Activated CD4-positive, CD25-positive, alpha-beta regulatory T cell treated with anti-CD3 and anti-CD28 coated beads, Interleukin-2, amount 50 U/mL, for 72 hours (primary cell): ENCODE measurements around the gene EDN2.
A peak's percentile ranks its signal among the peaks of the same experiment; 100 is the strongest.

Experiments used
- DNase-seq: peaks from one replicate; pipeline ENCODE4 v3.0.0; 2021

EDN2 gene

DNA sequence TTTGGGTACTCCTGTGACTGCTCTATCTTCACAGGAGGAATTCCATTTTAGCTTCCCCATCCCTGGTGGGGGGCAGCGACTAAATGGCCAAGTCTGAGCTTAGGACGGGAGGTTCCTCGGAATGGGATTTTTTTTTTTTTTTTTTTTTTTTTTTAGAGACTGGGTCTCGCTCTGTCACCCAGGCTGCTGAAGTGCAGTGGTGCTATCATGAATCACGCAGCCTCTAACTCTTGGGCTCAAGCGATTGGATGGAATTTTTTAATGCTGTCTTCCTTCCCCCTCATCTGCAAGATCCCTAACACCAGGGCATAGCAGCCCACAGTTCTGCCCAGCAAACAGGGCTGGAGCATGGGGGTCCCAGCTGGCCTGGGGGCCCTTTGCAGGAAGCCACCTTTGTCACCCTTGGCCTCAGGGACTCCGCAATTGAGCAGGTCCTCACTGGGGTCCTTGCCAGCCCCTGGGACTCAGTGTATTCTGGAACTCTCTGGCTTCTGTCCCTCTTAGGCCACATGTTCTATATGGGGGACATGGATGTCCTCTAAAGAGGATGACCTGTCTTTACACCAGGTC lies 13.1 kb upstream of the EDN2 start:
- DNase-seq, result no peak

DNA sequence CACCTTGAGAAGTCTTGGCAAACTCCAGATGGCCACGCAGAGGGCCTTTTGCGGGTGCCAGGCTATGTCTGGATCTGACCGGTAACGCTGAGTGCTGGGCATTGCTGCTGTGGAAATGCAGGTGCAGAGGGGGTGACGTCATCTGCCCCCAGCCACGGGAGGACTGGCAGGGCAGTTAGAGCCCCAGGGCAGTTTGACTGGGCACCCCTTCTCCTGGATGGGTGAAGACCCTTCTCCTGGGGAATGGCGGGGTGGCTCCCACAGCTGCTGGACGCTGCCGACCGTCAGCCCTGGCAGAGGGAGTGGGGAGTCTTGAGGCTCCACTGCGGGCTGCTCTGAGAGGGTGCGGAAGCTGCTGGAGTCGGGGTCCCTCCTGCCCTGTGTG lies 12.6 kb upstream of the EDN2 start:
- DNase-seq, result no peak

DNA sequence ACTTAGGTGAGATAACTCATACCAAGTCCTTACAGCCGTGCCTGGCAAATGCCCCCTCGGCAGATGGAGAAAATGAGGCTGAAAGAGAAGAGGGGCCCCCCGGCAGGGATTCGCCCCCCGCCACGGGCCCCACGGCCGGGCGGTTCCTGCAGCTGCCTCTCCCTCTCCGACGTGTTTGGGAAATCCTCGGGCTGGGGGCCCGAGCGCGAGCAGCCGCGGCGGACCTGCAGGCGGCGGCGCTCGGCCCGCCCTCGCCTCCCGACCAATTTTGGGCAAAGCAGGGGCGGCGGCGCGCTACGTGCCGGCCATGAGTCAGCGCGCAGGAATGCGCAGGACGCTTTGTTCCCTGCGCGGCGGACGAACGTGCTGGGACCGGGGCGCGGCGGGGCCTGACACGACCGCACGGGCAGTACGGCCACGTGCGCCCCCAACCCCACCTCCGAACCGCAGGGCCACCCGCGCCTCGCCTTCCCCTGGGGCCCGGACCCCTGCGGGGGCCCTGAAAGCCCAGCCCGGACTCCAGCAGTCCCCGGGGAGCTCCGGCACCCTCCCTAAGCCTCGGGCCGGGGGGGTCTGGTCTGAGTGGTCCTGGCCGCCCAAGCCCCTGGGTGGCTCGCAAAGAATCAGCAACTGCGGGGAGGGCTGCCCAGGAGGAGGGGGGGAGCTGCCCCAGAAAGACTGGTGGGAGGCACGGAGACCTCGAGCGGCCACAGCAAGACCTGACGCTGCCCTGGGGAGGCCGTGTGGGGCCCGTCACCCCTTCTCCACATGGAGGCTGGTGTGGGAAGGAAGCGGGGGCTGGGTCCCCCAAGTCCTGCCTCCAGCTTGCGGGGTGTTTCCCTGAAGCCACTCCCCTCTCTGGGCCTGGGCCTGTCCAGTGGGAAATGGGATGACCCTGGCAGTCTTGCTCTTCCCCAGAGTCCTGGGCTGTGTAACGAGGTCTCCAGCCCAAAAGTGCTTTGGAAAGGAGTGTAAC lies 11.9 kb upstream of the EDN2 start:
- peak; percentile 62 for DNase-seq

DNA sequence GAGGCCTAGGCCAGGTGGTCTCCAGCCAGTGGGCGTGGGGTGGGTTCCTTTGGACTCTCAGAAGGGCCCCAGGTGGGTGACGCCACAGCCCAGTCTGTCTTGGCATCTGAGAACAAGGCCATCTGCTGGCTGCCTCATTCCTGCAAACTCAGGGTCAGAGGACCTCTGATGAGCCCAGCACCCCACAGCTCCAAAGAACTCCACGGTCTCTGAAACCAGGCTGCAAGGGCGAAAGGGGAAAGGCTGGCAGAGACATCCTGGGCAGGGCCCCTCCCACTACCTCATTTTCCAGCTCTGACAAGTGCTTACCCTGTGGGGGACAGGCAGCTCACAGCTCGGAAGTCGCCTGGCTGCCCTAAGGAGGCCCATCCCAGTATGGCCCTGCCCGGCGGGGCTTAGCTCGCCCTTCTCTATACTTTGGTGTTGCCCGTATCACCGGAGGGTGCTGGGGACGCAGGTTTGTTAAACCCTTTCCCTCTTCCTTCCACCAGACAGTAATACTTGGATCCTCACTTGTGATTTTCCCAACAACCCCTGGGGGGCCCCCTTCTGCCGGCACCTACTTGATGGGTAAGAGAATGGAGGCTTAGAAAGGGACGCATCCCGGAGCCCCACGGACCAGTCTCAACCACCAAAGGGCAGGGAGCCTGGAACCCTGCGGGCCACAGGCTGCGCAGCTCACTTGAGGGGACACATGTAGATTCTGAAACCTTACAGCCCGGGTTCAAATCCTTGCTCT lies 10.9 kb upstream of the EDN2 start:
- DNase-seq, result no peak

DNA sequence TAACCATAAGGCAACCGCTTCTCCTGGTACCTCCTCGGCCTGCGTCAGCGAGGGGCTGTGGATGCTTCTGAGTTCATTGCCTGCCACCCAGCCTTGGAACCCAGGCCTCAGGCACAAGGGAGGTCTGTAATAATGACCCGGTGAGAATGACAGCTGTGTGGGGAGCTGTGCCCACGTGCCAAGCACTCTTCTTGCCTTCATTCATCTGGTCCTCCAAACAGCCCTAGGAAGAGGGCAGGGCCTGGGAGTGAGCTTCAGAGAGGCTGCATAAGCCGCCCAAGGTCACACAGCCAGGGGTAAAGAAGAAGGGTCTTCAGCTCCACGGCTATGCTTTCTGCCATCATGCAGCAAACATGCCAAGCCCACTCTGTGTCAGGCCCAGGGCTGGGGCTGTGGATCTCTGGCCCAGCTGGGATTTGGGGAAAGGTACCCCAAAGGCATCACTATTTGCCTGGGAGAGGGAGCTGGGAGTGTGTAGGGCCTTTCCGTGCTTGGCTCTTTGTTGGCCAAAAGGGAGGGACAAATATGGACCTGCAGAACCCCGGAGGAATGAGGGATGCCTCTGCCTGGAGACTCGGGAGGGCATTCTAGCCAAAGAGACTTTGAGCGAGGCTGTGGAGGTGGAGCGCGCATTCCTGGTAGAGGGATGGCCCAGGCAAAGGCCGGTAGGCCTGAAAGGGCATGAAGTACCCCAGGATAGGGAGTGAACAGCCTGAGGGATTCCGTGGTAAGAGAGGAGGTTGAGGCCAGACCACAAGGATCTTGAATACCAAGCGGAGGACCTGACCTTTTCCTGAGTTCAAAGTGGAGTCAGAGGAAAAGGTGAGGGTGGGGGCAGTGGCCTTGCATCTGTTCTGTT lies 10.1 kb upstream of the EDN2 start:
- DNase-seq, result no peak

DNA sequence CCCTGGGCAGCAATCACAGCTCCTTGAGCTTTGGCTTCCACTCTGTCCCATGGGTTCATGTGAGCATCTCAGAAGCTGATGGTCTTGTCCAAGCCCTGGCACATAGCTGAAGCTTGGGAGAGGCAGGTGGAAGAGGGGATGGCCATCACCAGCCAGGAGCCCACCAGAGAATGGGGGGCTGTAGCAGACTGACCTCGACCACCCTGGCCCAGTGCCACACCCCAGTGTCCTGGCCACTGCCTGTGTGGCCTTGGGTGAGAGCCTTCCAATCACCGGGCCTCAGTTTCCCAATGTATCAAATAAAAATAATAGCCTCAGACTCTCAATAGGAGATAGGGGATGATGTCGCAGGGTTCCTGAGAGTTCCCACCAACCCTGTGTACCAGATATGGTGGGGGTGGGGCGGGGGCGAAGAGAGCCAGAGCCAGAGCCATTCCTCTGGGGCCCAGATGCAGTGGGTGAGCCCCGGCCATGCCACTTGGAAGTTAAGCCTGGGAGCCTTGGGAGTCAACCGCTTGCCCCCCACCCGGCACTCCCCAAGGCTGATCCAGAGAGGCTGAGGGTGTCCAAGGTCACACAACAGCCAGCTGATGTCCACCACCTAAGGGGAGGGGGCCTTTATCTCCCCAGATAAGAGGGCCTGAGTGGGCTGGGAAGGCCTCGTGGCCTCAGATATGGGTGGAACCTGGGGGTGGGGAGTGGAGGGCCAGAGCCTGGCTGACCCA lies 9.3 kb upstream of the EDN2 start:
- no peak for DNase-seq

DNA sequence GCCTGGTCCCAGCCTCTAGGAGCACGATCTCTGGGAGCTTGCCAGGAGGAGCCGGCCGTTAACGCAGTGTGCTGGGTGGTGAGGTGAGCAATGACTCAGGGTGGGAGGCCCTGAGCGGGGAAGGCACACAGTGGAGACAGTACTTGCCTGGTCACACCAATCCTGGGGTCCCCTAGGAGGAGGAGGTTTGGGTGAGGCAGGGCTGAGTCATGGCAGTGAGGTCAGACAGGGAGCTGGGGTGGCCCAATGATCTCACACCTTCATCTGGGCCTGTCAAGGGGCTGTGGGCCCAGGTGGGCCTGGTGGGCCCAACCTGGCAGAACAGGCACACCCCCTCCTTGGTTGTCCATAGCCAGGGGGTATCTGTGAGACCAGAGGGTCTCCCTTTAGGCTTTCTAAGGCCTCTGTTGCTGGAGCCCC lies 8.6 kb upstream of the EDN2 start:
- DNase-seq, result no peak

DNA sequence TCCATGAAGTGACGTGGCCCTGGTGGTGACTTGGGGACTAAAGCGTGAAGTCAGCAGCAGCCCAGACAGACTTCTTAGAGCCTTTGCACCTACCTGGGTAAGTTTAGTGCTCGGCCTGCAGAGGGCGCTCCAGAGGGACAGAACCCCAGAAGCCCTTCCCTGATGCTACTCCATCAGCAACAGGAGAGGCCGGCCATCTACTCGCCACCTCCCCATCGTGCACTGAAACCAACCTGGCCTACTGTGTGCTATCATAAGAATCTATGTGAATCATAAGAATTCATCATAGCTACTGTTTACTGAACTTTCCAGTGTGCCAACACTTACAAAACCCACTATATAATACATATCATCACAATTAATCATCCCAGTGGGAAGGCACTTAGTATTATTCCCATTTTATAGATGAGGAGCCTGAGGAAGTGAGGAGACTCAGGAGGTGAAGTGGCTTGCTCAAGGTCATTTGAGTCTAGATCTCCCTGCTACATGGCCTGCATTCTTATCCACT lies 7.9 kb upstream of the EDN2 start:
- DNase-seq, result no peak

DNA sequence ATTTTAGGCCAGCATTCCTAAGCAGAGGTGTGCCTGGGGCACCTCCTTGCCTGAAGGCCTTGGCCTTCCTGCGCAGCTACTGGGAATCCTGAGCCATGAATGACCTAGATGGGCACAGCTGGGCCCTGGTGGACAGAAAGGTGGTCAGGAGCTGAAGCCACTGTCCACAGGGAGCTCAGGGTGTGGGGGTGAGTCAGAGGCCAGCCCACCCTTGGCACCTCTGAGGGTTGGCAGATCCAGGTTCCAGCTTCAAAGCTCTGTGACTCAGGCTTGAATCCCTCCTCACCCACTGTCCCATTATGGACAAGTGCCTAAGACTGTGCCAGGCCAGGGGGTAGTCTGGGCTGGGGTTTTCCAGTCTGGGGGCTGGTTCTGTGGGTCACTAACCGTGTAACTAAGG lies 6.4 kb upstream of the EDN2 start:
- no peak for DNase-seq

DNA sequence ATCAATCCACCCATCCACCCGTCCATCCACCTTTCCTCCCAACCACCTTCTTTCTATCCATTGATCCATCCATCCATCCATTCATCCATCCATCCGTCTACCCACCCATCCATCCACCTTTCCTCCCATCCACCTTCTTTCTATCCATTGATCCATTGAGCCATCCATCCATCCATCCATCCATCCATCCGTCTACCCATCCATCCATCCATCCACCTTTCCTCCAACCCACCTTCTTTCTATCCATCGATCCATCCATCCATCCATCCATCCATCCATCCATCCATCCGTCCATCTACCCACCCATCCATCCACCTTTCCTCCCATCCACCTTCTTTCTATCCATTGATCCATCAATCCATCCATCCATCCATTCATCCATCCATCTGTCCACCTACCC lies 5.1 kb upstream of the EDN2 start:
- no peak for DNase-seq

DNA sequence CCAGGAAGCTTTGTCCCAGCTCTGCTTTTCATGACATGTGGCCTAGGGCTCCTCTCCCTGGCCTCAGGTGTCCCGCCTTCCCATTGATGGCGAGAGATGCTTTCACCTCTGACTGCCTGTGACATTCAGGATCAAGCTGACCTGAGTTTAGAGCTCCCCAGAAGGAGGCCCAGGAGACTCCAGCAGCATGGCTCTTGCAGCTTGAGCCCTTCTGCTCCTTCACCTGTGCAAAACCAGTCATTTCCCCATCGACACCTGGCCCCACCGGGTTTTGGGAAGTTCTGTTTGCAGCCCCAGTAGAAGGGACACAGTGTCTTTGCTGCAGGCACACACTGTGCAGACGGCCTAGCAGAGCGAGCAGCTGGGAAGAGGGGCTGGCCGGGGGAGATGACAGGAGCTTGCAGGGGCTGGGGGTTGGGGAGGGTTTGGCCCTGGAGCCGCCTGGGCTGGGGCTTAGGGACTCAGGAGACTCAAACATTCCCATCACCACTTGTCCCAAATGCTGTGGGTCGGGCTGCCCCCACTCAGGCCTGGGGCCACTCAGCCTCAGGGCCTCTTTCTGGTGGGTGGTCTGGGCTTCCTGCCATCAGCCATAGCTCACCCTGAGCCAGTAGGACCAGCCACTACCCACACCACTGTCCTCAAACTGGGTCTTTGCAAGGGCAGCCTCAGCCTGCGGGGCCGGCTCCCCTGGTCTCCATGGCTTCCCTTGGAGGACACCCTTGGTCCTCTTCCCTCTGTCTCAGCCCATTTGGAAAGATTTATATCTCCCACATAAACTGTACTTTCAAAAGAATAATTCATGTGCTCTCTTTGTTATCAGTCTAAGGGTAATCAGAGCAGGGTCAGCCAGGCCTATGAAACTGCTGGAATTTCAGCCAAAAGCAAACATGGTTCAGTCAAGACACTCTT lies 3.8 kb upstream of the EDN2 start:
- no peak for DNase-seq

DNA sequence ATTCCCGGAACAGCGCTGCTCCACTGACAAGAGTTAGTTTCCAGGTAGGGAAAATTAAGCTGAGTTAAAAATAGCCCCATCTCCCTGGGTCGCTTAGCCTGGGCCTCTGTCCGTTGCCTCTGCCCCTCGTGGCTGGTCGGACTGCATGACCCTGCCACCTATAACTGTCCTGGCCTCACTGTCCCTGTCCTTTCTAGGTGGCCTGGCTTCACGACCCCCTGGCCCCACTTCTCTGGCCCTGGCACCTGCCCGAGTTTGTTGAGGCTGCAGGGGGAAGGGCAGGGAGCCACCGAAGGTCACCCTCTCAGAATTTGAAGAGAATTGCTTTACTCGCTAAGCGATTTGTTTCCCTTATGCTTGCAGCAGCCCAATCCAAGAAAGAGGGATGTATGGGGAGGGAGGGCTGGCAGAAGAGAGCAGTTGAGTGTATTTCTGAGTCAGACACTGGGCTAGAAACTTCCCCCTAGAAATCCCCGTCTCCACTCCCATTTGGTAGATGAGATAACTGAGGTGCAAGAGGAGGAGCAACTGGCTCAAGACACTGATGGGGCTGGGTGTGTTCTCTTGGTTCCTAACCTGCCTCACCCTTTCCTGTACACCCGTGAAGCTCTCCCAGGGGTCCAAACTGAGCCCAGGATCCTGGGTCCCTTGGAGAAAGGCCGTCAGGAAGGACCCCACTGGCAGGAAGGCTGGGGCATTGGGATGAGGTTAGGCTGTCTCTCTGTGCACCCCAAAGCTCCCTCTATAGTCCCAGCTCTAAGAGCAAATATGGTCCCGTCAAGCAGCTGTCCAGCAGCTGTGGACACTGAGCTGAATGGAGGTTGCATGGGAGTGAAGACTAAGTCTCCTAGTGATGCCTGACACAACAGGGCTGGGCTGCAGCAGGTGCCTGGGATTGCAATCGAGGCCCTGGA lies 2.9 kb upstream of the EDN2 start:
- no peak for DNase-seq

DNA sequence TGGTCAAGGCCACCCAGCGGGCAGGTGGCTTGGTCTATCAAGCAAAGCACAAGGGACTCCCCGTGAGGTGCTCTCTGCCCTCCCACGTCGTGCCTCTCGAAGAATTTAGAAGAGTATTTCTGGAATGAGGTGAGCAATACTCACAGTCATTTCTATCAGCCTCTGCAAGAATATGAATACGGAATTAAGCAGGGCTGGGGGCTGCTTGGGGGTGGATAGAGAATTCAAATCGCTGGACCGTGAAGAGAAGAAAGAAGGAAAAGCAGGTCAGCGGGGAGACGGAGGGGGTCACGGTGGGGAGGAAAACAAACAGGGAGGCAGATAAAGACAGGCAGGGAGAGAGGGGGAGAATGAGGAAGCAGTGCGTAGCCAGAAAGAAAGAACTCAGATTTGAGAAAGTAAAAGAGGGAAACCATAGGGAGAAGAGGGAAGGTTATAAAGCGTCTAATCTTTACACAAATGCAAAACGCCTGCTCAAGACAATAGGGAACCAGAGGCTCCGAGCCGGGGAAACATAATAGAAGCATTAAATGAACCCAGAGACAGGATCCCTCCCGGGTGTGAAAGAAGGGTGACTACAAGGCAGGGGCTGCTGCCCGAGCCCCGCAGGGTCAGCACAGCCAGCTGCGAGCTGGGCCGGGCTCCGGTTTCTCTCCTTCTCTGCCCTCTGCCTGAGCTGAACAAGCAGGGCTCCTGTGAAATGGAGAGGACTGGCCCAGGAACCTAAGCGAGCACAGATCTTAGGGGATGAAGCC lies 2.1 kb upstream of the EDN2 start:
- DNase-seq, result no peak

DNA sequence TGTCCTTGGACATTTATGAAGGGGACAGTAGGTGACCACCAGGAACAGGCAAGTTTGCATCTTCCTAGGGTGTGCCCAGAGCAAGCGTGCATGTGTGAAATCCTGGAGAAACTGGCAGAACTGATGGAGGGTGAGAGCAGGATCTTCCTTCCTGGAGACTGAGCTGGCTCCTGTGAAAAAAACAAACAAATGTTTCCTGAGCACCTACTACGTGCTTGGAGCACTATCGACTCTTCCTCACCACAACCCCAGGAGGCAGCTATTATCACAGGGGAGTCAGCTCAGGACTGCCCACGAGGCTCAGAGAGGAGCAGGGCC lies 1.5 kb upstream of the EDN2 start:
- no peak for DNase-seq

DNA sequence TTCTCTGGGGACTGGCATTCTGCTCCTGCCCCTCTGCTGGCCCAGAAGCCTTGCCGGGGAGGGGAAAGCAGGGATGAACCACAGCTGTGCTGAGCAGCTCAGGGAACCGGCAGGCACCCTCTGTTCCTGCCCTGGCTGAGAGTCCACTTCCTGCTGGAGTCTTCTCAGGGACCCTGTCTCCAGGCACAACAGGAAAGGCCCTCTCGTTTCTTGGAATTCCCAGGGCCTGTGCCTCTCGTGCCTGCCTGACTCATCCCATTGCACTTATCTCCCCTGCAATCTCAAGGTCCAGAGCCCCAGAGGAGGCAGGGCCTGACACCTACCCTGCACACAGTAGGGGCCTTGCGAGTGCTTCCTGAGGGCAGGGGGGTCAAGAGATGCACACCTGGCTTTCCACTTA lies 1.1 kb upstream of the EDN2 start:
- DNase-seq, result no peak

DNA sequence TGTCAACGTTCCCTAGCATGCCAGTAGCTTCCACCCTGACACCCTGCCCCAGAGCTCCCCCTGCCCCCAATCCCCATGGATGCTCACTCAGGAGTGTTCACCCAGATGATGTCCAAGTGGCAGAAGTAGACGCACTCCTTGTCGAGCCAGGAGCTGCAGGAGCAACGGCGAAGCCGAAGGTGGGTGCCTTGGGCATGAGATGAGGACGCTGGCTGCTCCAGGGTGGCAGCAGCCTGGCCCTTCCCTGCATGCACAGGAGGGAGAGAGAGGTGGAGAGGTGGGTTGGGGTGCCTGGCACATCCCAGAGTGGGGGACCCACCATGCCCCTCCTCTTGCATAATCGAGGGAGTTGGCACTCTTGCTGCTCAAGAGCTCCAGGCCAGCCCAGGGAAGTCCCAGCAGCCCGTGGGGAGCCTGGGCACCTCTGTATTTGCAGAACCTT lies 502 bp downstream of the EDN2 start:
- no peak for DNase-seq

DNA sequence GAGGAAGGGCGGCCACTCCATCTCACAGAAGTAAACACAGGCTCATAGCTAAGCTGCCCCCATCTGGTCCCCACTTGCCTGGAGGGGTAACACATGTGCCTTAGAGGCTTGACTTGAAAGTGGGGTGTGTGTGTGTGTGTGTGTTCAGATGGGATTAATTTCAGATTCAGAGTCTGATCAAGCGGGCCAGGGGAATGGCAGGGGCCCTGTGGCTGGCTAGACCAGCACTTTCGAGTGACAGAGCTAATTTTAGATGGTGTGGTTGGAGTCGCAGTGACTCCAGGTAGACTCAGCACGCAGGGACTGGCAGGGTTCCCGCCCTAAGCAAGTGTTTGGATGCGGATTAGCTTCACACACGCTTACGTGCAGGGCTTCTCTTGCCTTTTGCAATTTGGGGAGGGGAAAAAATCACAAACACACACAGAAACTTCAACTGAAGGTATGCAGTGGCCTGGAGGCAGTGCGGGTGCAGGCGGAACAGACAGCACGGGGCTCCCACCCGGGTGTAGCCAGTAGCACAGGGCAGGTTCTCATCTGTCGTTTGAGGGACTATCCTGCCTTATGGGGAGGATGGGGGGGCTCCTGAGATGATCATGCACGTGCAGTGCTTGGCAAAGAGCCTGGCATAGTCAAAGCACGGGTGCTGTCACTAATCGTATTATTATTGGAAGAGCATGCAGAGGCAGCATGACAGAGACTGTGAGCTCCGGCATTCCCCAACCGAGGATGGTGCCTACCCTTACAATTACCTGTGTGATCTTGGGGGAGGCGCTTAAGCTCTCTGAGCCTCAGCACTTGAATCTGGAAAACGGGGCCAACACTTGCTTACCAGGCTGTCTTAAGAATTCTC lies 1.3 kb downstream of the EDN2 start:
- no peak for DNase-seq
